PC-3 (cell line): ENCODE results near the gene CLMP. TPM values are rescaled to one million over a fixed set of nuclear protein-coding genes. Genes with fewer than 3 reads are reported as not detected.

Experiments used
- ATAC-seq: fragments of 200-7000 bp; cut with Tn5 transposase; 2 replicates; pipeline ENCODE4 v1.9.1; 2020; ENCODE audit warnings: mild to moderate bottlenecking, moderate library complexity
- BruUV-seq: library from RNA; stranded (reverse); fragments of 400-500 nt; replicated peaks from 2 replicates; lab custom pipeline; 2021; lab: Mats Ljungman, UMichigan
- CTCF ChIA-PET: fragments of 300-600 bp; sonication (Branson Sonifier 250); formaldehyde crosslinking; loops from one replicate; lab custom pipeline; 2022; ENCODE audit warnings: antibody characterized with exemption; lab: Charles Lee
- POLR2A ChIA-PET: fragments of 300-600 bp; sonication (Branson Sonifier 250); formaldehyde crosslinking; loops from one replicate; lab custom pipeline; 2022; ENCODE audit warnings: antibody characterized with exemption; ENCODE audit not compliant: unreplicated experiment; lab: Charles Lee
- DNase-seq: peaks from one replicate; pipeline ENCODE4 v3.0.0-alpha.2; 2015
- H2AFZ ChIP-seq: fragments of 300-600 bp; sonication (generic); 2 replicates; pipeline ENCODE4 v1.6.0; 2016; ENCODE audit warnings: antibody characterized with exemption, low read length
- H3F3A ChIP-seq: fragments of 300-600 bp; sonication (generic); one replicate; pipeline ENCODE4 v1.6.0; 2017; ENCODE audit warnings: antibody characterized with exemption, low read length, control low read depth, mild to moderate bottlenecking; ENCODE audit not compliant: unreplicated experiment
- H3K27ac ChIP-seq: fragments of 300-600 bp; sonication (generic); 2 replicates; pipeline ENCODE4 v1.5.1; 2016; ENCODE audit warnings: mild to moderate bottlenecking, low read length
- H3K27me3 ChIP-seq: fragments of 300-600 bp; sonication (generic); 2 replicates; pipeline ENCODE4 v1.6.1; 2016; ENCODE audit warnings: low read length, mixed read lengths
- H3K36me3 ChIP-seq: fragments of 300-600 bp; sonication (generic); 2 replicates; pipeline ENCODE4 v1.6.1; 2016; ENCODE audit warnings: low read depth, mixed run types, low read length, mixed read lengths
- H3K4me1 ChIP-seq: fragments of 300-600 bp; sonication (generic); 2 replicates; pipeline ENCODE4 v1.5.1; 2016; ENCODE audit warnings: low read length; ENCODE audit not compliant: insufficient read depth
- H3K4me2 ChIP-seq: fragments of 300-600 bp; sonication (generic); 2 replicates; pipeline ENCODE4 v1.6.0; 2016; ENCODE audit warnings: low read length
- H3K4me3 ChIP-seq: fragments of 300-600 bp; sonication (generic); 2 replicates; pipeline ENCODE4 v1.5.1; 2016; ENCODE audit warnings: mild to moderate bottlenecking, low read length, mixed read lengths
- H3K79me2 ChIP-seq: fragments of 300-600 bp; sonication (generic); 2 replicates; pipeline ENCODE4 v1.6.1; 2017; ENCODE audit warnings: low read length, mixed read lengths
- H3K9ac ChIP-seq: fragments of 300-600 bp; sonication (generic); 2 replicates; pipeline ENCODE4 v1.6.0; 2016; ENCODE audit warnings: mild to moderate bottlenecking, low read length
- H3K9me2 ChIP-seq: fragments of 300-600 bp; sonication (generic); replicated peaks from 2 replicates; pipeline ENCODE4 v1.6.1; 2016; ENCODE audit warnings: mixed run types, low read length, mixed read lengths
- H3K9me3 ChIP-seq: fragments of 300-600 bp; sonication (generic); 2 replicates; pipeline ENCODE4 v1.6.1; 2016; ENCODE audit warnings: low read length, mixed read lengths
- H4K20me1 ChIP-seq: fragments of 300-600 bp; sonication (generic); 2 replicates; pipeline ENCODE4 v1.6.1; 2016; ENCODE audit warnings: low read length, mixed read lengths
- EZH2 ChIP-seq: fragments of 300-600 bp; sonication (generic); IDR thresholded peaks from one replicate; pipeline ENCODE4 v1.6.1; 2017; ENCODE audit warnings: antibody characterized with exemption, mild to moderate bottlenecking, low read length; ENCODE audit not compliant: unreplicated experiment
- EZH2phosphoT487 ChIP-seq: fragments of 300-600 bp; sonication (generic); IDR thresholded peaks from 2 replicates; pipeline ENCODE4 v1.6.1; 2018; ENCODE audit warnings: mild to moderate bottlenecking, antibody characterized with exemption, low read length, borderline replicate concordance
- intact Hi-C: fragments of 100-400 bp; cut with micrococcal nuclease; formaldehyde crosslinking; loops from 2 replicates; pipeline ENCODE4 v1.9.0; 2023
- total RNA-seq: library from RNA; depleted of rRNA; stranded (reverse); fragments of >200 nt; gene quantifications from 2 replicates; pipeline ENCODE4 v1.2.3, GENCODE V29; 2014
- TF ChIP-seq, protein P1 (sequence below): fragments of 300-600 bp; sonication (generic); conservative IDR thresholded peaks from 2 replicates; pipeline ENCODE4 v1.5.1; 2017; ENCODE audit warnings: antibody characterized with exemption, low read depth, mild to moderate bottlenecking, low read length

CLMP gene
- total RNA-seq, 1 experiment from 2014 or later = 30.4 TPM

DNA sequence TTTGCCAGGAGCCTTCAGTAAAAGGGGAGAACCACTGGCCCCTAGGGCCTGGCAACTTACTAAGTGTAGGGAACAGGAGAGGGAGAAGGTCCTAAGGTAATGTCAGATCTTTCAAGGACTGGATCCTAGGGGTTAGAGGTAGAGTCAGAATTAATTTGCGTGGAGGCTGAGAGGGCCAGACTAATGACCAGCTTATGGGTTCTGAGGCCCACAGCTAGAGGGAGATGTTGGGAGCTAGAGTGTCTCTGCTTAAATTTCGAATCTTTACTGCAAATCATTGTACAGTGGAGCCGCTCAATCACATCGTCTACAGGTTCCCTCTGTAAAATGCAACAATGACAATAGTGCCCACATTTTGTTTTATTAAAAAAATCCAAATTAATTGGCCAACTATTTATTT, 31.4 kb downstream of the CLMP start:
- TF ChIP-seq, protein P1, sequence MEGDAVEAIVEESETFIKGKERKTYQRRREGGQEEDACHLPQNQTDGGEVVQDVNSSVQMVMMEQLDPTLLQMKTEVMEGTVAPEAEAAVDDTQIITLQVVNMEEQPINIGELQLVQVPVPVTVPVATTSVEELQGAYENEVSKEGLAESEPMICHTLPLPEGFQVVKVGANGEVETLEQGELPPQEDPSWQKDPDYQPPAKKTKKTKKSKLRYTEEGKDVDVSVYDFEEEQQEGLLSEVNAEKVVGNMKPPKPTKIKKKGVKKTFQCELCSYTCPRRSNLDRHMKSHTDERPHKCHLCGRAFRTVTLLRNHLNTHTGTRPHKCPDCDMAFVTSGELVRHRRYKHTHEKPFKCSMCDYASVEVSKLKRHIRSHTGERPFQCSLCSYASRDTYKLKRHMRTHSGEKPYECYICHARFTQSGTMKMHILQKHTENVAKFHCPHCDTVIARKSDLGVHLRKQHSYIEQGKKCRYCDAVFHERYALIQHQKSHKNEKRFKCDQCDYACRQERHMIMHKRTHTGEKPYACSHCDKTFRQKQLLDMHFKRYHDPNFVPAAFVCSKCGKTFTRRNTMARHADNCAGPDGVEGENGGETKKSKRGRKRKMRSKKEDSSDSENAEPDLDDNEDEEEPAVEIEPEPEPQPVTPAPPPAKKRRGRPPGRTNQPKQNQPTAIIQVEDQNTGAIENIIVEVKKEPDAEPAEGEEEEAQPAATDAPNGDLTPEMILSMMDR = peak; percentile 43; the same call in 1 of the 2 replicates
- no peak for TF ChIP-seq EZH2
- no peak for TF ChIP-seq EZH2phosphoT487
- no peaks in the 10 kb centered on the region for H4K20me1 ChIP-seq
- H3K9me2 ChIP-seq = no peaks in the 10 kb centered on the region
- H3K4me3 ChIP-seq = no peak overlapping the region
- peaks cover 3% of the 10 kb centered on the region; the same call in 1 of the 2 replicates for H3K36me3 ChIP-seq
- H3K79me2 ChIP-seq = peaks cover 6% of the 10 kb centered on the region; the same call in 1 of the 2 replicates
- H3K9me3 ChIP-seq = no peaks in the 10 kb centered on the region
- H2AFZ ChIP-seq = no peak overlapping the region
- no peak overlapping the region for H3K4me2 ChIP-seq
- H3K27ac ChIP-seq = no peak overlapping the region
- no TSS peak for BruUV-seq
- peaks cover 21% of the 10 kb centered on the region for H3K4me1 ChIP-seq
- no peaks in the 10 kb centered on the region for H3F3A ChIP-seq
- DNase-seq (no peak), ATAC-seq (no peak)
- no peak overlapping the region for H3K9ac ChIP-seq
- ChIA-PET CTCF (interaction anchor here (0.7 to 1.2 kb wide), 2 partner anchors 17 to 83 kb away, joined by 3 to 5 read pairs; no protein-coding TSS in a partner anchor), POLR2A (no interaction called here)
- intact Hi-C loops = no loop called here
- H3K27me3 ChIP-seq = no peaks in the 10 kb centered on the region

DNA sequence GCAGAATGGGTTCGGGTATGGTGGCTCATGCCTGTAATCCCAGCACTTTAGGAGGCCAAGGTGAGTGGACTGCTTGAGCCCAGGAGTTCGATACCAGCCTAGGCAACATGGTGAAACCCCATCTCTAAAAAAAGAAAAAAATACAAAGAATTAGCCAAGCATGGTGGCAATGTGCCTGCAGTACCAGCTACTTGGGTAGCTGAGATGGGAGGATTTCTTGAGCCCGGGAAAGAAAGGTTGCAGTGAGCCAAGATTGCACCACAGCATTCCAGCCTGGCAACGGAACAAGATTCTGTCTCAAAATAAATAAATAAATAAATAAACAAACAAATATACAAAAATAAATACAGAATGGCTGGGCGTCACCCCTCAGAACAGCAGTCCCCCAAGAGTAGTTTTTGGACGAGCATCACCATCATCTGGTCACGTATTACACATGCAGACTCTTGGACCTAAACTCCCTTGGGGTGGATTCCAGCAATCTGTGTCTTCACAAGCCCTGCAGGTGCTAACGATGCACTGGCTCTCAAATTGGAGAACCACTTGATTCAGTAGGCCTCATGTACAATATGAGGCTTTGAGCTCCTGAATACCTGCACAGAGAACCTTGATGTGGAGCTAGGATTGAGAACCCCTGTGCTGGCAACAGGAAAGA, 33.5 kb downstream of the CLMP start:
- ATAC-seq (no peak), DNase-seq (no peak)
- Histone ChIP-seq H2AFZ (no peak overlapping the region), H3K9ac (no peak overlapping the region), H3K27ac (no peak overlapping the region), H3K4me1 (peaks cover 28% of the 10 kb centered on the region), H3K27me3 (no peaks in the 10 kb centered on the region), H3K79me2 (peaks cover 6% of the 10 kb centered on the region; the same call in 1 of the 2 replicates), H4K20me1 (no peaks in the 10 kb centered on the region), H3K9me3 (no peaks in the 10 kb centered on the region), H3K4me3 (no peak overlapping the region), H3F3A (no peaks in the 10 kb centered on the region), H3K9me2 (no peaks in the 10 kb centered on the region), H3K36me3 (peaks cover 3% of the 10 kb centered on the region; the same call in 1 of the 2 replicates), H3K4me2 (no peak overlapping the region)
- TF ChIP-seq, protein P1 = no peak
- no peak for TF ChIP-seq EZH2phosphoT487
- TF ChIP-seq EZH2 = no peak
- POLR2A ChIA-PET = no interaction called here
- intact Hi-C loops = no loop called here
- CTCF ChIA-PET = no interaction called here
- BruUV-seq = no TSS peak

DNA sequence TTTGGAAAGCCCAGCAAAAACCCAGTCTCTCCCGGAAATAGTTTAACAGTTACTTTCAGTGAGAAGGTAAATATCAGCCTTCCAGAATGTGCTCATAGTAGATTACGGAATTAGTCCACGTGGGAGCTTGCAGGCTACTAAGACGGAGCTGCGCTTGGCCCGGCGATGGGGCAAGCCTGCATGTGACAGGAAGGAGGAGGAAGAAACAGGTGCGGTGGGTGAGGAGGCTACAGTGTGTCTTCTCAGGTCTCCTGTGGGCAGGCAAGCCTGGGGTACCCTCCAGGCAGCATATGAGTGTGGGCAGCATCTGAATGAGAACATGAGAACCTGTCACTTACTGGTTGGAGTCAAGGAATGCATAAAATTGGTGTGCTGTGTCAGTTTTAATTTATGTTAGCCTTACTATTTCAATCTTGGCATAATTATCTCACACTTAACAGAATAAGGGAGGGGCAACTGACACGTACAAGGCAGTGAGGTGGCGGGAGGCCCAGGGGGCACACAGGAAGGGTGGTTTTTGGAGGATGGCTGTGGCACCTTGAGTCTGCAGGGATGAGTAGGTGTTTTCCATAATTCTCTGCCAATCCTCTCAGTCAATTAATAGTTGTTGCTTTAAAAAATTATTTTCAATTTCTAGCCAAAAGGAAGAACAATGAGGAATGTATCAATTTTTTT, 35.7 kb downstream of the CLMP start:
- ChIA-PET POLR2A (no interaction called here), CTCF (no interaction called here)
- no peak for TF ChIP-seq EZH2phosphoT487
- no peak for TF ChIP-seq EZH2
- TF ChIP-seq, protein P1 = no peak

More for the DNA sequence above, 35.7 kb downstream of the CLMP start:
- Histone ChIP-seq H3K36me3 (peaks cover 4% of the 10 kb centered on the region), H2AFZ (no peak overlapping the region), H4K20me1 (no peaks in the 10 kb centered on the region), H3K27ac (peak overlapping the region; percentile 53), H3K4me3 (no peak overlapping the region), H3K9me2 (no peaks in the 10 kb centered on the region), H3F3A (no peaks in the 10 kb centered on the region), H3K4me2 (no peak overlapping the region), H3K9ac (no peak overlapping the region), H3K4me1 (peaks cover 28% of the 10 kb centered on the region), H3K79me2 (no peaks in the 10 kb centered on the region), H3K27me3 (no peaks in the 10 kb centered on the region), H3K9me3 (no peaks in the 10 kb centered on the region)
- no TSS peak for BruUV-seq
- intact Hi-C loops = no loop called here
- DNase-seq (no peak), ATAC-seq (no peak)
